Measurements from ENCODE around the gene RGR.
A peak's percentile ranks its signal among the peaks of the same experiment; 100 is the strongest.

Gene RGR

DNA sequence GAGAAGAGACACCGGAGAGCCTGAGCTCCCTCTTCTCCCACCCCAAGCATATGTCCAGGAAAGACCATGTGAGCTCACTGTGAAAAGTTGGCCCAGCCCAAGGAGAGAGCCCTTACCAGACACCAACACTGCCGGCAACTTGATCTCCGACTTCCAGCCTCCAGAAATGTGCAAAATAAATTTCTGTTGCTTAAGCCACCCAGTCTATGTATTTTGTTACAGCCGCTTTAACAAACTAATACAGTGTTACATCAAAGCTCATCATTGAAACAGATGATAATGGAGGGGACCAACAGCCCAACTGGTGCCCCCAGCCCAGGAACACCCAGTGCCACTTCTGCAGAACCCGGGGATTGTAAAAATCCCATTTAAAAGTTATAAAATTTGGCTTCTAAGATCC is 18.9 kb downstream of the RGR start:
- DNase-seq = no peak
- Histone ChIP-seq H4K91ac (ENCODE audit: low read length) (no peak overlapping the region), H4K8ac (ENCODE audit: low read length) (no peak overlapping the region), H3K18ac (ENCODE audit: low read depth in 1 of 2, low read length in 2 of 2) (no peak overlapping the region), H2BK15ac (ENCODE audit: low read depth, poor library complexity, severe bottlenecking) (no peak overlapping the region), H3K4me1 (ENCODE audit: control insufficient read depth, insufficient read depth, low read depth, low read length) (peaks cover 2% of the 10 kb centered on the region), H3K79me1 (replicated peaks; ENCODE audit: low read length, poor library complexity, severe bottlenecking) (no peaks in the 10 kb centered on the region), H2AFZ (ENCODE audit: low read depth, low read length) (no peak overlapping the region), H2BK12ac (ENCODE audit: low read length in 2 of 2) (no peak overlapping the region), H3K36me3 (ENCODE audit: control insufficient read depth in 1 of 2, insufficient read depth in 2 of 2, low read depth in 1 of 2, low read length in 2 of 2) (no peaks in the 10 kb centered on the region), H3K14ac (ENCODE audit: low read length in 2 of 2) (no peak overlapping the region), H2BK5ac (ENCODE audit: low read depth, low read length, poor library complexity, severe bottlenecking) (no peak overlapping the region), H3K4ac (ENCODE audit: low read depth in 1 of 2, low read length in 2 of 2) (no peak overlapping the region), H3K4me2 (ENCODE audit: low read length, poor library complexity, severe bottlenecking) (no peak overlapping the region), H3K9me3 (ENCODE audit: control insufficient read depth, low read length) (no peaks in the 10 kb centered on the region), H3K23ac (ENCODE audit: low read length in 2 of 2) (no peak overlapping the region), H3K27me3 (ENCODE audit: control insufficient read depth in 1 of 2, insufficient read depth in 1 of 2, low read length in 2 of 2) (peaks cover 24 to 26% of the 10 kb centered on the region in 2 experiments), H2BK120ac (ENCODE audit: low read depth, low read length) (no peak overlapping the region), H3K27ac (ENCODE audit: low read length, poor library complexity, severe bottlenecking) (no peak overlapping the region), H2AK5ac (ENCODE audit: low read length, severe bottlenecking) (no peak overlapping the region), H3K9ac (ENCODE audit: low read length) (no peak overlapping the region), H3K4me3 (ENCODE audit: insufficient read depth in 1 of 2, low read depth in 1 of 2, low read length in 2 of 2) (no peak overlapping the region)
- WGBS = 82% methylated on average over 4 of the region's 5 CpGs

DNA sequence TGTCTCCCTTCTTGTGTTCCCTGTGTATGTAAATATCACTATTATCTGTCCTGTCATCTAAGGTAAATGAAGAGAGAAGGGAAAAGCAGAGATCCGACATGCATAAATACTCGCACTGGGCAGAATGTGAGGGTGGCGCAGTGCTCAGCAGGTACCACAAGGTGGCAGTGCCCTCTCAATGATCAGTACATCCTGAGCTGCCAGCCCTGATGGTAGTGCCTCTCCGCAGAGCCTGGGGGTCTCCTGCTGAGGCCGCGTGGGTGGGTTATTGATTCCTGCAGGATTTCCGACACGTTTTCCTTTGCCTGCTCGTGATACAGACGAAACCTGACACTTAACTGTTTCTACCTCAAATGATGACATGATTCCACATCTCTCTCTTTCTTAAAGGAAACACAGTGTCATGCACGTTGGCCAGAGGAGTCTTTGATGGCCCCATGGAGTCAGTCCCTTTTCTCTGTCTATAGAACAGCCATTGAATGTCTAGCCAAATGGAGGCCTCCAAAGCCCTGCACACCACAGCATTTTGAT is 19.8 kb downstream of the RGR start:
- Histone ChIP-seq H2AK5ac (ENCODE audit: low read length, severe bottlenecking) (no peak overlapping the region), H4K91ac (ENCODE audit: low read length) (no peak overlapping the region), H3K36me3 (ENCODE audit: control insufficient read depth in 1 of 2, insufficient read depth in 2 of 2, low read depth in 1 of 2, low read length in 2 of 2) (no peaks in the 10 kb centered on the region), H3K4me3 (ENCODE audit: insufficient read depth in 1 of 2, low read depth in 1 of 2, low read length in 2 of 2) (no peak overlapping the region), H3K18ac (ENCODE audit: low read depth in 1 of 2, low read length in 2 of 2) (no peak overlapping the region), H2BK15ac (ENCODE audit: low read depth, poor library complexity, severe bottlenecking) (no peak overlapping the region), H3K9me3 (ENCODE audit: control insufficient read depth, low read length) (no peaks in the 10 kb centered on the region), H3K27me3 (ENCODE audit: control insufficient read depth in 1 of 2, insufficient read depth in 1 of 2, low read length in 2 of 2) (peaks cover 19 to 24% of the 10 kb centered on the region in 2 experiments), H3K27ac (ENCODE audit: low read length, poor library complexity, severe bottlenecking) (no peak overlapping the region), H2BK5ac (ENCODE audit: low read depth, low read length, poor library complexity, severe bottlenecking) (no peak overlapping the region), H3K4me1 (ENCODE audit: control insufficient read depth, insufficient read depth, low read depth, low read length) (peaks cover 2% of the 10 kb centered on the region), H3K9ac (ENCODE audit: low read length) (no peak overlapping the region), H2BK12ac (ENCODE audit: low read length in 2 of 2) (no peak overlapping the region), H3K14ac (ENCODE audit: low read length in 2 of 2) (no peak overlapping the region), H3K4ac (ENCODE audit: low read depth in 1 of 2, low read length in 2 of 2) (no peak overlapping the region), H3K4me2 (ENCODE audit: low read length, poor library complexity, severe bottlenecking) (no peak overlapping the region), H4K8ac (ENCODE audit: low read length) (no peak overlapping the region), H2BK120ac (ENCODE audit: low read depth, low read length) (no peak overlapping the region), H2AFZ (ENCODE audit: low read depth, low read length) (no peak overlapping the region), H3K23ac (ENCODE audit: low read length in 2 of 2) (no peak overlapping the region), H3K79me1 (replicated peaks; ENCODE audit: low read length, poor library complexity, severe bottlenecking) (no peaks in the 10 kb centered on the region)
- DNase-seq = peak; percentile 50
- 3% methylated on average over 11 of the region's 11 CpGs for WGBS

DNA sequence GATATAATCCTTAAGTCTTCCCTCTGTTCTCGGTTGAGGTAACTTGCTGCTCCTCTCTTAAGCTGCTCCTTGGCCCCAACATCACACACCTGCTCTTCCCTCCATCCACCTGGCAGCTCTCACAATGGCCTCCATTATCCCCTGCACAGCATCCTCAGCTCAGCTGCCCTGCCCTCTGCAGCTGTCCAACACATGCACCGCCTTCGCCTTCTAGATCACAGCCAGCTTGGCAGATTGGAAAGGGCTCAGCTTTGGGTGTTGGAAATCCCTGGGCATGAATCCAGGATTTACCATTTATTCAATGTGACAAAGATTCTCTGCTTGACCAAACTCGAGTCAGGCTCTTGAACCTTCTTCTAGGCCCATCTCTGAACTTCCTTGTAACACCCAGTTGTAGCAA is 20.6 kb downstream of the RGR start:
- WGBS = 81% methylated on average over 4 of the region's 4 CpGs
- H3K18ac ChIP-seq (ENCODE audit: low read depth in 1 of 2, low read length in 2 of 2) = no peak overlapping the region
- H2AK5ac ChIP-seq (ENCODE audit: low read length, severe bottlenecking) = no peak overlapping the region
- peaks cover 2% of the 10 kb centered on the region for H3K4me1 ChIP-seq (ENCODE audit: control insufficient read depth, insufficient read depth, low read depth, low read length)
- H2BK120ac ChIP-seq (ENCODE audit: low read depth, low read length) = no peak overlapping the region
- H4K91ac ChIP-seq (ENCODE audit: low read length) = no peak overlapping the region
- H2BK12ac ChIP-seq (ENCODE audit: low read length in 2 of 2) = no peak overlapping the region
- H2BK5ac ChIP-seq (ENCODE audit: low read depth, low read length, poor library complexity, severe bottlenecking) = no peak overlapping the region
- no peaks in the 10 kb centered on the region for H3K9me3 ChIP-seq (ENCODE audit: control insufficient read depth, low read length)
- H3K4me3 ChIP-seq (ENCODE audit: insufficient read depth in 1 of 2, low read depth in 1 of 2, low read length in 2 of 2) = no peak overlapping the region
- no peak overlapping the region for H3K4ac ChIP-seq (ENCODE audit: low read depth in 1 of 2, low read length in 2 of 2)
- H2AFZ ChIP-seq (ENCODE audit: low read depth, low read length) = no peak overlapping the region
- DNase-seq = no peak
- no peaks in the 10 kb centered on the region for H3K36me3 ChIP-seq (ENCODE audit: control insufficient read depth in 1 of 2, insufficient read depth in 2 of 2, low read depth in 1 of 2, low read length in 2 of 2)
- H3K23ac ChIP-seq (ENCODE audit: low read length in 2 of 2) = peak overlapping the region in 1 of 2 experiments; percentile 37
- no peak overlapping the region for H3K4me2 ChIP-seq (ENCODE audit: low read length, poor library complexity, severe bottlenecking)
- no peaks in the 10 kb centered on the region for H3K79me1 ChIP-seq (replicated peaks; ENCODE audit: low read length, poor library complexity, severe bottlenecking)
- peak overlapping the region in 1 of 2 experiments; percentile 86 for H3K14ac ChIP-seq (ENCODE audit: low read length in 2 of 2)
- no peak overlapping the region for H3K9ac ChIP-seq (ENCODE audit: low read length)
- no peak overlapping the region for H3K27ac ChIP-seq (ENCODE audit: low read length, poor library complexity, severe bottlenecking)
- H4K8ac ChIP-seq (ENCODE audit: low read length) = no peak overlapping the region
- H3K27me3 ChIP-seq (ENCODE audit: control insufficient read depth in 1 of 2, insufficient read depth in 1 of 2, low read length in 2 of 2) = peaks cover 19 to 24% of the 10 kb centered on the region in 2 experiments
- H2BK15ac ChIP-seq (ENCODE audit: low read depth, poor library complexity, severe bottlenecking) = no peak overlapping the region

DNA sequence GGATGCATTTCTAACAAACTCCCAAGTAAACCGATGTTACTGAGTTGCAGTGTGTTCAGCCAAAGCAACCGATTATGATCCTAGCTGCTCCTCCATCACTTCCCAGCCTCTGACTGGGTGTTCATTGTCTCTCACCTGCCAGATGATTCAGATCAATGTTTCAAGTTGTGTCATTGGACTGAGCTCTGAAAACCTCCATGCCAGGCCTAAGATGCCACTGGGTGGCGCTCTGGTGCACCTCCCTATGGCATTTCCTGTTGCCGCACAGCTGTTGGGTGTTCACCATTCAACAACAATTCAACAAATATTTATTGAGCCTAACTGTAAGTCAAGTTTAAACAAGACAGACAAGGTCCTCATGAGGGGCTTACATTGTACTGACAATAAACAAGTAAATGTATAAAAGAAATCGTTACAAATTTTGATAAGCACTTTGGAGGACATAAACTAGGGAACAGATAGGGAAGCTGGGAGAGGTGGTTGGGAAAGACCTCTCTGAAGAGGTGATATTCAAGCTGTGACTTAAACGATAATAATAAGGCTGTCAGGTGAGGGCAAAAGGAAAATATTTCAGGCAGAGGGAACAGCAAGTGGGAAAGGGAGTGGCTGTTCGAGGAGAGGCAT is 22.8 kb downstream of the RGR start:
- WGBS = 53% methylated on average over 6 of the region's 7 CpGs
- H3K18ac ChIP-seq (ENCODE audit: low read depth in 1 of 2, low read length in 2 of 2) = no peak overlapping the region

More for the DNA sequence above, 22.8 kb downstream of the RGR start:
- DNase-seq = peak; percentile 44
- no peak overlapping the region for H2AK5ac ChIP-seq (ENCODE audit: low read length, severe bottlenecking)
- no peak overlapping the region for H3K4me2 ChIP-seq (ENCODE audit: low read length, poor library complexity, severe bottlenecking)
- no peak overlapping the region for H2BK5ac ChIP-seq (ENCODE audit: low read depth, low read length, poor library complexity, severe bottlenecking)
- H3K9me3 ChIP-seq (ENCODE audit: control insufficient read depth, low read length) = no peaks in the 10 kb centered on the region
- no peak overlapping the region for H3K4me3 ChIP-seq (ENCODE audit: insufficient read depth in 1 of 2, low read depth in 1 of 2, low read length in 2 of 2)
- H3K27me3 ChIP-seq (ENCODE audit: control insufficient read depth in 1 of 2, insufficient read depth in 1 of 2, low read length in 2 of 2) = peaks cover 7 to 11% of the 10 kb centered on the region in 2 experiments
- no peak overlapping the region for H3K14ac ChIP-seq (ENCODE audit: low read length in 2 of 2)
- H3K36me3 ChIP-seq (ENCODE audit: control insufficient read depth in 1 of 2, insufficient read depth in 2 of 2, low read depth in 1 of 2, low read length in 2 of 2) = no peaks in the 10 kb centered on the region
- no peak overlapping the region for H2BK12ac ChIP-seq (ENCODE audit: low read length in 2 of 2)
- no peak overlapping the region for H2BK120ac ChIP-seq (ENCODE audit: low read depth, low read length)
- no peak overlapping the region for H3K23ac ChIP-seq (ENCODE audit: low read length in 2 of 2)
- no peak overlapping the region for H4K91ac ChIP-seq (ENCODE audit: low read length)
- H4K8ac ChIP-seq (ENCODE audit: low read length) = no peak overlapping the region
- H2AFZ ChIP-seq (ENCODE audit: low read depth, low read length) = no peak overlapping the region
- no peak overlapping the region for H2BK15ac ChIP-seq (ENCODE audit: low read depth, poor library complexity, severe bottlenecking)
- no peaks in the 10 kb centered on the region for H3K79me1 ChIP-seq (replicated peaks; ENCODE audit: low read length, poor library complexity, severe bottlenecking)
- peaks cover 2% of the 10 kb centered on the region for H3K4me1 ChIP-seq (ENCODE audit: control insufficient read depth, insufficient read depth, low read depth, low read length)
- H3K9ac ChIP-seq (ENCODE audit: low read length) = no peak overlapping the region
- H3K4ac ChIP-seq (ENCODE audit: low read depth in 1 of 2, low read length in 2 of 2) = no peak overlapping the region
- no peak overlapping the region for H3K27ac ChIP-seq (ENCODE audit: low read length, poor library complexity, severe bottlenecking)
